ENCODE data around the gene DGKE.

GRCh38 chr17:56793531-56793930 lies 40.4 kb upstream of the DGKE start:
- TF ChIP-seq CTCF (conservative IDR thresholded peaks at IDR 0.05; ENCODE audit: low read length) (no peak), EZH2phosphoT487 (IDR thresholded peaks at IDR 0.05; ENCODE audit: borderline replicate concordance) (no peak)

Measured in Loucy (cell line).